ENCODE results near the gene PPP1R14B.

The PPP1R14B gene

GRCh38 chr11:64238999-64239398 is 7.7 kb downstream of the PPP1R14B start:
- no peak for DNase-seq
- Histone ChIP-seq H3K27ac (no peak overlapping the region), H3K4me3 (ENCODE audit: low read depth, low read length) (no peak overlapping the region), H3K36me3 (replicated peaks) (peaks cover 15% of the 10 kb centered on the region), H3K27me3 (replicated peaks) (no peaks in the 10 kb centered on the region)
- no peak for TF ChIP-seq CTCF (IDR thresholded peaks at IDR 0.05; ENCODE audit: low read depth, low read length, missing control alignments)
- in situ Hi-C loops (cut with HindIII; ENCODE audit: low pct_ligation_motif_present, low sequenced_read_pairs), result no loop called here

- H3K27me3 ChIP-seq (replicated peaks), result no peaks in the 10 kb centered on the region
- H3K36me3 ChIP-seq (replicated peaks), result peaks cover 8% of the 10 kb centered on the region
- H3K27ac ChIP-seq, result no peak overlapping the region
- in situ Hi-C loops (cut with HindIII; ENCODE audit: low pct_ligation_motif_present, low sequenced_read_pairs), result no loop called here
- DNase-seq, result no peak
- no peak for TF ChIP-seq CTCF (IDR thresholded peaks at IDR 0.05; ENCODE audit: low read depth, low read length, missing control alignments)
- H3K4me3 ChIP-seq (ENCODE audit: low read depth, low read length), result no peak overlapping the region
These were observed 8.7 kb downstream of the PPP1R14B start for GRCh38 chr11:64238076-64238475.

- in situ Hi-C loops (cut with HindIII; ENCODE audit: low pct_ligation_motif_present, low sequenced_read_pairs), result no loop called here
- Histone ChIP-seq H3K27me3 (replicated peaks) (no peaks in the 10 kb centered on the region), H3K27ac (no peak overlapping the region), H3K4me3 (ENCODE audit: low read depth, low read length) (no peak overlapping the region), H3K36me3 (replicated peaks) (peaks cover 7% of the 10 kb centered on the region)
- TF ChIP-seq CTCF (IDR thresholded peaks at IDR 0.05; ENCODE audit: low read depth, low read length, missing control alignments), result no peak
- no peak for DNase-seq
These were observed 9.2 kb downstream of the PPP1R14B start for GRCh38 chr11:64237484-64237951.

DNA sequence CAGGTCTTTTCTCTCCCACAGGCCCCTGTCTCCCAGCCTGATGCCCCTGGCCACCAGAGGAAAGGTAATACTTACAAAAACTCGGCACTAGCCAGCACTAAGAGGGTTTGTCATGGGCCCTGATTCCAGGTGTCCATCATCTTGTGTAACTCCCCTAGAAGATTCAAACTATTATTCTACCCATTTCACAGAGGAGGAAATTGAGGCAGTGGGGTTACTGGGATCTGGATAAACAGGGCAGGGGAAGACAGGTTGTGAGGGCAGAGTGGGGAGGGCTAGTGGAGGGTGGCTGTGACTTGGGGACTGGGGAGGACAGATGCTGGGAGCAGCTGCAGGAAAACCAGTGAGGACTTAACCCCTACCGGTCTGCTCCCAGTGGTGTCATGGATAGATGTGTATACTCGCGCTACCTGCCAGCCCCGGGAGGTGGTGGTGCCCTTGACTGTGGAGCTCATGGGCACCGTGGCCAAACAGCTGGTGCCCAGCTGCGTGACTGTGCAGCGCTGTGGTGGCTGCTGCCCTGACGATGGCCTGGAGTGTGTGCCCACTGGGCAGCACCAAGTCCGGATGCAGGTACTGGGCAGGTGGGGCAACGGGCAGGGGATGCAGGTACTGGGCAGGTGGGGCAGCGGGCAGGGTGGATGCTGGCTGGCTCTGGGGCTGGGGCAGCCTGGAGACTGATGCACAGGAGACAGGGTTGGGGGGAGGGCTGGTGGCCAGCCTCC is 11.1 kb downstream of the PPP1R14B start:
- H3K27me3 ChIP-seq (replicated peaks), result no peaks in the 10 kb centered on the region
- in situ Hi-C loops (cut with HindIII; ENCODE audit: low pct_ligation_motif_present, low sequenced_read_pairs), result no loop called here
- DNase-seq, result no peak
- TF ChIP-seq CTCF (IDR thresholded peaks at IDR 0.05; ENCODE audit: low read depth, low read length, missing control alignments), result no peak
- H3K36me3 ChIP-seq (replicated peaks), result peaks cover 7% of the 10 kb centered on the region
- H3K4me3 ChIP-seq (ENCODE audit: low read depth, low read length), result peak overlapping the region; percentile 63
- H3K27ac ChIP-seq, result no peak overlapping the region

DNA sequence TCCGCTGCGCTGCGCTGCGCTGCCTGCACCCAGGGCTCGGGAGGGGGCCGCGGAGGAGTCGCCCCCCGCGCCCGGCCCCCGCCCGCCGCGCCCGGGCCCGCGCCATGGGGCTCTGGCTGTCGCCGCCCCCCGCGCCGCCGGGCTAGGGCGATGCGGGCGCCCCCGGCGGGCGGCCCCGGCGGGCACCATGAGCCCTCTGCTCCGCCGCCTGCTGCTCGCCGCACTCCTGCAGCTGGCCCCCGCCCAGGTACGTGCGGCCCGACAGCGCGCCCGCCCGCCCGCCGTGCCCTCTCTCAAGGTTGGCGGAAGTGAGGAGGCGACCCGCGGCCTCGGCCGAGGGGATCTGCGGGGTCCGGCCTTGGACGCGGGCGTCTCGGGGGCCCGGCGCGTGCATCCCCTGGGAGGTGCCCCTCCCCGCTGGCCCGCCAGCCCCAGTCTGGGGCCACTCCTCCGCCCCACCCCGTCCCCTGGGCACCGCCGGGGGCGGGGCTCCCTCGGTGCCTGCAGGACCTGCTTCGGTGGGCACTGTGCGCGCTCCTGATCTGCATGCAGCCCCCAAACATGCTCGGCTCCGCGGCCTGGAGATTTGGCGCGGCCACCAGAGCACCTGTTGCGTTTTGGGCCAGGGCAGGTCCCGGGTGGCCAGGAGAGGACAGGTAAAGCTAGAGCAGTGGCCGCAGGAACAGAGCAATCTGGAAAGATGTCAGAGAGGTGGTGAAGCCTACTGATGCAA is 11.9 kb downstream of the PPP1R14B start:
- peak overlapping the region; percentile 63 for H3K4me3 ChIP-seq (ENCODE audit: low read depth, low read length)
- in situ Hi-C loops (cut with HindIII; ENCODE audit: low pct_ligation_motif_present, low sequenced_read_pairs), result no loop called here
- peaks cover 7% of the 10 kb centered on the region for H3K36me3 ChIP-seq (replicated peaks)
- no peak overlapping the region for H3K27ac ChIP-seq
- TF ChIP-seq CTCF (IDR thresholded peaks at IDR 0.05; ENCODE audit: low read depth, low read length, missing control alignments), result no peak
- H3K27me3 ChIP-seq (replicated peaks), result no peaks in the 10 kb centered on the region
- no peak for DNase-seq

All from brain microvascular endothelial cell (primary cell).